Vagina (tissue), 2 donors: Measurements from ENCODE around the gene SAPCD1. TPM values are rescaled to one million over a fixed set of nuclear protein-coding genes. Genes with fewer than 3 reads are reported as not detected.
A peak's percentile ranks its signal among the peaks of the same experiment; 100 is the strongest.

Experiments
- DNase-seq, 2 donors: peaks; one replicate each; pipeline ENCODE4 v3.0.0-alpha.2; 2017; ENCODE audit errors: extremely low spot score in 2 of 2
- H3K27ac ChIP-seq: fragments of 200-600 bp; sonication (generic); one replicate; pipeline ENCODE4 v1.5.1; 2019
- H3K27me3 ChIP-seq: fragments of 200-600 bp; sonication (generic); one replicate; pipeline ENCODE4 v1.5.1; 2019
- H3K36me3 ChIP-seq, 2 donors: fragments of 200-600 bp; sonication (generic); one replicate each; pipeline ENCODE4 v1.5.1; 2017 to 2019
- H3K4me1 ChIP-seq: fragments of 200-600 bp; sonication (generic); one replicate; pipeline ENCODE4 v1.5.1; 2019
- H3K4me3 ChIP-seq, 2 donors: fragments of 200-600 bp; sonication (generic); 1 replicate in 1 of 2; 2 replicates in 1 of 2; pipeline ENCODE4 v1.5.1; 2016 to 2019
- H3K9me3 ChIP-seq: fragments of 200-600 bp; sonication (generic); one replicate; pipeline ENCODE4 v1.5.1; 2019
- POLR2A ChIP-seq, 2 donors: fragments of 450-650 bp; IDR thresholded peaks; one replicate each; pipeline ENCODE4 v1.6.1; 2017; ENCODE audit warnings: antibody characterized with exemption in 2 of 2, mild to moderate bottlenecking in 2 of 2, moderate library complexity in 2 of 2
- POLR2AphosphoS5 ChIP-seq, 2 donors: sonication (generic); formaldehyde crosslinking; IDR thresholded peaks; one replicate each; pipeline ENCODE4 v1.9.0; 2017; ENCODE audit warnings: antibody characterized with exemption in 2 of 2, mild to moderate bottlenecking in 2 of 2, low read depth in 1 of 2; ENCODE audit not compliant: insufficient read depth in 1 of 2
- intact Hi-C: fragments of 100-400 bp; cut with DNase I; formaldehyde crosslinking; loops from one replicate; pipeline ENCODE4 v1.15.1; 2023
- total RNA-seq: library from RNA; depleted of rRNA; stranded (reverse); fragments of >200 nt; gene quantifications from one replicate; pipeline ENCODE4 v1.2.3, GENCODE V29; 2016
- TF ChIP-seq, protein P1 (sequence below), 3 experiments: fragments of 450-650 bp in 2 of 3; fragments of 200-600 bp in 1 of 3; sonication (generic) in 1 of 3; IDR thresholded peaks; one replicate each; pipeline ENCODE4 v1.5.1; 2017 to 2019; ENCODE audit warnings: antibody characterized with exemption in 3 of 3, mild to moderate bottlenecking in 2 of 3, moderate library complexity in 2 of 3

SAPCD1 gene
- total RNA-seq, 1 donor from 2014 or later = not detected

DNA sequence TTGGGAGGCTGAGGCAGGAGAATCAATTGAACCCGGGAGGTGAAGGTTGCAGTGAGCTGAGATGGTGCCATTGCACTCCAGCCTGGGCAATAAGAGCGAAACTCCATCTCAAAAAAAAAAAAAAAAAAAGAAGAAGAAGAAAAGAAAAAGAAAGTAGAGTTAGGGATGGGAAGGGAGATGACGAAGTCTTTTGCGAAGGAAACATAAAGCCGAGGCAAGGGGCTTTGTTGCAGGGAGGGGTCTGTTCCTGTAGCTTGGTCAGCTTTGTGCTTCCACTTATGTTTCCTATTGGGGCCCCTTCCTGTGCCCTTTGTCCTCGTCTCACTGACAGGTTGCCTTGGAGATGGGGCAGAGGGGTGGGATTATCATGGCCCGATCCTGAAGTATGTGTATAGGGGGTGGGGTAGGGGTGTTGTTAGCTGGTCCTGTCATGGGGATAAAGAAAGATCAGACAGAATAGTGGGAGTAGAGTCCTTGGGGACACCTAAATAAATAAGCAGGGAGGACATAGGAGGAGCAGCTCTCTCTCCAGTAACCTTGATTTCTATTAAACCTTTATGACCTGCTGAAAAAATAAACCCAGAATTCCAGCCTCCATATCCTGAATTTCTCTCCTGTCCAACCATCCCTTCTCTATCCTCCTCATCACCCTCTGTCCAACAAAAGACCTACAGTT, 25.0 kb upstream of the SAPCD1 start:
- H3K4me1 ChIP-seq = peaks cover 60% of the 10 kb centered on the region
- H3K27ac ChIP-seq = peak overlapping the region; percentile 96
- DNase-seq = no peak
- H3K4me3 ChIP-seq = peak overlapping the region in 1 of 2 donors; percentile 67
- no peaks in the 10 kb centered on the region for H3K27me3 ChIP-seq
- intact Hi-C loops = loop anchor here (5.0 to 10.0 kb wide), 3 partner anchors 53 to 75 kb away; partner anchors contain the start of genes LY6G5C and VARS1
- TF ChIP-seq, protein P1, sequence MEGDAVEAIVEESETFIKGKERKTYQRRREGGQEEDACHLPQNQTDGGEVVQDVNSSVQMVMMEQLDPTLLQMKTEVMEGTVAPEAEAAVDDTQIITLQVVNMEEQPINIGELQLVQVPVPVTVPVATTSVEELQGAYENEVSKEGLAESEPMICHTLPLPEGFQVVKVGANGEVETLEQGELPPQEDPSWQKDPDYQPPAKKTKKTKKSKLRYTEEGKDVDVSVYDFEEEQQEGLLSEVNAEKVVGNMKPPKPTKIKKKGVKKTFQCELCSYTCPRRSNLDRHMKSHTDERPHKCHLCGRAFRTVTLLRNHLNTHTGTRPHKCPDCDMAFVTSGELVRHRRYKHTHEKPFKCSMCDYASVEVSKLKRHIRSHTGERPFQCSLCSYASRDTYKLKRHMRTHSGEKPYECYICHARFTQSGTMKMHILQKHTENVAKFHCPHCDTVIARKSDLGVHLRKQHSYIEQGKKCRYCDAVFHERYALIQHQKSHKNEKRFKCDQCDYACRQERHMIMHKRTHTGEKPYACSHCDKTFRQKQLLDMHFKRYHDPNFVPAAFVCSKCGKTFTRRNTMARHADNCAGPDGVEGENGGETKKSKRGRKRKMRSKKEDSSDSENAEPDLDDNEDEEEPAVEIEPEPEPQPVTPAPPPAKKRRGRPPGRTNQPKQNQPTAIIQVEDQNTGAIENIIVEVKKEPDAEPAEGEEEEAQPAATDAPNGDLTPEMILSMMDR (IDR thresholded peaks at IDR 0.05) = no peak
- TF ChIP-seq POLR2A (IDR thresholded peaks at IDR 0.05) = no peak
- no peak for TF ChIP-seq POLR2AphosphoS5 (IDR thresholded peaks at IDR 0.05; ENCODE audit: insufficient read depth in 1 of 2, low read depth in 1 of 2)
- H3K36me3 ChIP-seq = peaks cover 3 to 18% of the 10 kb centered on the region in 2 donors
- H3K9me3 ChIP-seq = no peaks in the 10 kb centered on the region

DNA sequence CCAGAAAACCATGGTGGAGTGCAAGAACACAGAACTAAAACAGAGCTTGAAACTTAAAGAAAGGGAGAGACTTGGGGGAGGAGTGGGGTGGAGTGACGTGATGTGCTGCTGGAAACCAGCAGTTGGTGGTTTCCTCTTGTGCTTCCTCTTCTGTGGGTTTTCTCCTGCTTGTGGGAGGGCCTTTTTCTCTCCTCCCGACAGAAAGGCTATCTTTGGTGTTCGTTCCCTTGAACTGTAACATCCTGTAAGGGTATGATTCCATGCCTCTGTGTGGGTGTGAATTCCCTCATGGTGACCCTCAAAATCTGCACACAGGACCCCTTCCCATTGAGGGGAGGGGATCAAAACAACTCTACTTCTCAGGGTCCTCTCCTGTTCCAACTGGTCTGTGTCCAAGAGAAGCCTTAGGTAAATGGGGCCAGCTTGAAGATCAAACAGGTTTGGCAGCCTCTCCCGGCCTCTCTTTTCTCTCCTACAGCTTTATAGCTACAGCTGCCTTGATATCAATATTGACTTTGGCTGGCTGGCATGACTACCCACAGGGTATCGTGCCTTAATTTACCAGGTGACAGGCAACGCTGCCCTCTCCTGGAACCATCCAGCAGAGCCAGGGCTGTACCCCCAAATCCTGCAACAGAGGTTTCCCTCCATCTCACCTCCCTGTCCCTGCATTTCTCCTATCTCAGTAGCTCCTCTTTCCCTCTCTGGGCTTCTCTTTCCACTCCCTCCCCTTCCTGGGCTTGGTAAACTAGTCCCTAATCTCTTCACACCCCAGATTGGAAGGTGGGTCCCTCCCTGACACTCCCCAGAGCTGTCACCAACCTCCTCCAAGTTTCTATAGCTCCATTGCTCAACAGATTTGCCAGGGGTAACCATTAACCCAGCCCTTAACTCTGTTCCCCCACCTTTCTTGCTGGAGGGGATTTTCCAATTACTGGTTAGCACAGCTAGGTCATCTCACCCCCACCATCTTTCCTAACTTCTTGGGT, 24.2 kb upstream of the SAPCD1 start:
- Histone ChIP-seq H3K27me3 (no peaks in the 10 kb centered on the region), H3K27ac (peak overlapping the region; percentile 96), H3K4me1 (peaks cover 58% of the 10 kb centered on the region), H3K9me3 (no peaks in the 10 kb centered on the region), H3K36me3 (peaks cover 0 to 10% of the 10 kb centered on the region in 2 donors), H3K4me3 (no peak overlapping the region)
- intact Hi-C loops = loop anchor here (5.0 to 10.0 kb wide), 3 partner anchors 53 to 74 kb away; partner anchors contain the start of genes LY6G5C and VARS1
- TF ChIP-seq POLR2A (IDR thresholded peaks at IDR 0.05) (no peak), POLR2AphosphoS5 (IDR thresholded peaks at IDR 0.05; ENCODE audit: insufficient read depth in 1 of 2, low read depth in 1 of 2) (peak in 1 of 2 donors; percentile 25)
- TF ChIP-seq, protein P1 (IDR thresholded peaks at IDR 0.05) = no peak
- DNase-seq = no peak

DNA sequence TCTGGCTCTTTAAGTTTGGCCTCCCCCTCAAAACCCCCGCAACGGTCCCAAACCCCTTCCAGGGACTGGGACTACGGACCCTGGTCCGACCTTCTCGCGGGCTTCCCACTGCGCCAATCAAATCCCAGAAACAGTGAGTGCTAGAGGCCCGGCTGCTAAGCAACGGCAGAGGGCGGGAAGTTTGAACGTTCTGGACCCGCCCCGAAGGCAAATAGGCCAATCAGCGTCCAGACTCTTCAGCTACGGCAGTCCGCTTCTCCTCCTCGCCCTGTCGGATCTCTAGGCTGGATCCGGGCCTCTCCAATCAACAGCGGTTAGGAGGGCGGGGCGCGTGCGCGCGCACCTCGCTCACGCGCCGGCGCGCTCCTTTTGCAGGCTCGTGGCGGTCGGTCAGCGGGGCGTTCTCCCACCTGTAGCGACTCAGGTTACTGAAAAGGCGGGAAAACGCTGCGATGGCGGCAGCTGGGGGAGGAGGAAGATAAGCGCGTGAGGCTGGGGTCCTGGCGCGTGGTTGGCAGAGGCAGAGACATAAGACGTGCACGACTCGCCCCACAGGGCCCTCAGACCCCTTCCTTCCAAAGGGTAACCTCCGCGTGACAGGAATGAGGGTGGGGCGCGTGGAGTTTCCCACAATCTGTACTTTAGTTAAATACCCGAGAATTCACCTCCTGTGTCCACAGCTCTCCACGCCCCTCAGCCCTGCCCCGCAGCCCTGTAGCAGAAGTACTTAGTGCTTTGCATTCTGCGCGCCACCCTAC, 22.6 kb upstream of the SAPCD1 start, which contains the start of gene MSH5:
Gene MSH5, plus strand, starts transcription at position 367 of the 758 bp plus-strand sequence. CDS start 462 bp downstream, outside the sequence.
- Histone ChIP-seq H3K36me3 (no peaks in the 10 kb centered on the region), H3K4me1 (peaks cover 43% of the 10 kb centered on the region), H3K27ac (peak within 1 kb of the TSS; percentile 96), H3K9me3 (no peaks in the 10 kb centered on the region), H3K4me3 (peak within 1 kb of the TSS; percentile 65 to 86), H3K27me3 (no peaks in the 10 kb centered on the region)
- intact Hi-C loops = loop anchor here (5.0 to 10.0 kb wide), 3 partner anchors 55 to 72 kb away; partner anchors contain the start of genes LY6G5C and VARS1
- DNase-seq = peak in 1 of 2 donors; percentile 99
- TF ChIP-seq, protein P1 (IDR thresholded peaks at IDR 0.05) = no peak
- TF ChIP-seq POLR2AphosphoS5 (IDR thresholded peaks at IDR 0.05; ENCODE audit: insufficient read depth in 1 of 2, low read depth in 1 of 2) (peak; percentile 93 to 97), POLR2A (IDR thresholded peaks at IDR 0.05) (peak in 1 of 2 donors; percentile 72)

DNA sequence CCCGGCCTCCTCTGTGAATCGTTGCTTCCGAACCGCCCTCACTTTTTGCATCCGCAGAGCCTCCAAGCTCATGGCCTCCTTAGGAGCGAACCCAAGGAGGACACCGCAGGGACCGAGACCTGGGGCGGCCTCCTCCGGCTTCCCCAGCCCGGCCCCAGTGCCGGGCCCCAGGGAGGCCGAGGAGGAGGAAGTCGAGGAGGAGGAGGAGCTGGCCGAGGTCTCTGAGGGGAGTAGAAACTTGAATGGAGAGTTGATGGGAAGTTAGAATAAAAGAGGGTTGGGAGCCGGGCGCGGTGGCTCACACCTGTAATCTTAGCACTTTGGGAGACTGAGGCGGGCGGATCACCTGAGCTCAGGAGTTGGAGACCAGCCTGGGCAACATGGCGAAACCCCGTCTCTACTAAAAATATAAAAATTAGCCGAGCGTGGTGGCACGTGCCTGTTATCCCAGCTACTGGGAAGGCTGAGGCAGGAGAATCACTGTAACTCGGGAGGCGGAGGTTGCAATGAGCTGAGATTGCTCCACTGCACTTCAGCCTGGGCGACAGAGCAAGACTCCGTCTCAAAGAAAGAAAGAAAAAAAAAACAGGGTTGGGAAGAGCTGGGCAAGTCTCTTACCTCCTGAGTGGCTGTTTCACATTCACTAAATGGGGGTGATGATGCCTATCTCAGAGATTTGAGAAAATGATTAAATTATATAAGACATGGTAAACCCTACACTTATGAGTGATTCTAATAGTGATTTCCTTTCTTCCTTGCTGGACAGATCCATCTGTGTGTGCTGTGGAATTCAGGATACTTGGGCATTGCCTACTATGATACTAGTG, 21.8 kb upstream of the SAPCD1 start:
- intact Hi-C loops = no loop called here
- TF ChIP-seq, protein P1 (IDR thresholded peaks at IDR 0.05) = no peak
- no peak for TF ChIP-seq POLR2A (IDR thresholded peaks at IDR 0.05)
- no peak for TF ChIP-seq POLR2AphosphoS5 (IDR thresholded peaks at IDR 0.05; ENCODE audit: insufficient read depth in 1 of 2, low read depth in 1 of 2)
- no peak for DNase-seq
- H3K4me3 ChIP-seq = peak overlapping the region; percentile 65 to 86
- H3K27me3 ChIP-seq = no peaks in the 10 kb centered on the region
- no peaks in the 10 kb centered on the region for H3K9me3 ChIP-seq
- peaks cover 40% of the 10 kb centered on the region for H3K4me1 ChIP-seq
- no peaks in the 10 kb centered on the region for H3K36me3 ChIP-seq
- H3K27ac ChIP-seq = peak overlapping the region; percentile 96
